Astrocyte of the cerebellum (primary cell): ENCODE results near the gene LRRFIP1.
A peak's percentile ranks its signal among the peaks of the same experiment; 100 is the strongest.
"Not testable (repeated sequence)": the region's sequence is repeated elsewhere in the genome, so short reads cannot be mapped to it uniquely, and the experiment has no call there.

ENCODE experiments used
- DNase-seq: peaks from one replicate; pipeline ENCODE4 v3.0.0-alpha.2; 2011; ENCODE audit warnings: low read depth
- H3K4me3 ChIP-seq: 2 replicates; pipeline ENCODE4 v1.5.1; 2011; ENCODE audit warnings: mild to moderate bottlenecking, low read depth, low read length, moderate library complexity
- in situ Hi-C: cut with HindIII; loops from 2 replicates; pipeline ENCODE4 v1.10.0; 2017; ENCODE audit warnings: low sequenced_read_pairs
- TF ChIP-seq, protein P1 (sequence below): IDR thresholded peaks from 2 replicates; pipeline ENCODE4 v1.5.1; 2012; ENCODE audit warnings: low read length, low read depth, moderate library complexity, mild to moderate bottlenecking; ENCODE audit errors: missing control alignments

LRRFIP1 gene

DNA sequence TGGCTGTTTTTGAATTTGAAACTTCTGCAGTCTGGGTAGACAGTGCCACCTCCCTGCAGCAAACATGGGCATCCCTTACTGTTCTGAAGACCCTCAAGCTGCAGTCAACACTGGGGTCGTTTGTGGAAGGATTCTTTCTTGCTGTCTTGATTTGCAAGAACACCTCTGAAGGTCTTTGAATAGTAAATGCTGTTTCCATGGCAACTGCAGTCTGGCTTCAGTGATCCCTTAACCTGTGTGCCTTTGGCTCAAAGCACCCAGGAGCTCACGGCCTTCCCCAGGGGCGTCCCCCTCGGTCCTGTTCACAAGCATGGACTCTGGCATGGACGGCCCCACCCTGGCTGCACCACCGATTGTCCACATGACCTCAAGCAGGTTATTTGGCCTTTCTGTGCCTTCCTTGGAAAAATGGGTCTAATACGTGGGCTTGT, 38.3 kb downstream of the LRRFIP1 start:
- DNase-seq = no peak
- in situ Hi-C loops = no loop called here

DNA sequence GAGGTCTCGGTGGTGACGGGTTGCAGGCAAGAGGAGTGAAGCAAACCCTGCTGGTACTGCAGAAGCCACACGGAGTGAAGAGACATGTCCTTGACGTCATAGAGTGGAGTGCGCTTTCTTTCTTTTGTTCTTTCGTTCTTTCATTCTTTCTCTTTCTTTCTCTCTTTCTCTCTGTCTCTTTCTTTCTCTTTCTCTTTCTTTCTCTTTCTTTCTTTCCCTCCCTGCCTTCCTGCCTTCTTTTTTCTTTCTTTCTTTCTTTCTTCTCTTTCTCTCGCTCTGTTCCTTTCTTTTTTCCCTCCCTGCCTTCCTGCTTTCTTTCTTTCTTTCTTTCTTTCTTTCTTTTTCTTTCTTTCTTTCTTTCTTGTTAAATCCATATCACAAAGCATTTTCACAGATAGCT, 39.2 kb downstream of the LRRFIP1 start:
- TF ChIP-seq, protein P1, sequence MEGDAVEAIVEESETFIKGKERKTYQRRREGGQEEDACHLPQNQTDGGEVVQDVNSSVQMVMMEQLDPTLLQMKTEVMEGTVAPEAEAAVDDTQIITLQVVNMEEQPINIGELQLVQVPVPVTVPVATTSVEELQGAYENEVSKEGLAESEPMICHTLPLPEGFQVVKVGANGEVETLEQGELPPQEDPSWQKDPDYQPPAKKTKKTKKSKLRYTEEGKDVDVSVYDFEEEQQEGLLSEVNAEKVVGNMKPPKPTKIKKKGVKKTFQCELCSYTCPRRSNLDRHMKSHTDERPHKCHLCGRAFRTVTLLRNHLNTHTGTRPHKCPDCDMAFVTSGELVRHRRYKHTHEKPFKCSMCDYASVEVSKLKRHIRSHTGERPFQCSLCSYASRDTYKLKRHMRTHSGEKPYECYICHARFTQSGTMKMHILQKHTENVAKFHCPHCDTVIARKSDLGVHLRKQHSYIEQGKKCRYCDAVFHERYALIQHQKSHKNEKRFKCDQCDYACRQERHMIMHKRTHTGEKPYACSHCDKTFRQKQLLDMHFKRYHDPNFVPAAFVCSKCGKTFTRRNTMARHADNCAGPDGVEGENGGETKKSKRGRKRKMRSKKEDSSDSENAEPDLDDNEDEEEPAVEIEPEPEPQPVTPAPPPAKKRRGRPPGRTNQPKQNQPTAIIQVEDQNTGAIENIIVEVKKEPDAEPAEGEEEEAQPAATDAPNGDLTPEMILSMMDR = no peak
- DNase-seq = no peak
- H3K4me3 ChIP-seq = no peak overlapping the region
- in situ Hi-C loops = no loop called here

More for the DNA sequence above, 38.3 kb downstream of the LRRFIP1 start:
- H3K4me3 ChIP-seq = no peak overlapping the region
- TF ChIP-seq, protein P1 = no peak

DNA sequence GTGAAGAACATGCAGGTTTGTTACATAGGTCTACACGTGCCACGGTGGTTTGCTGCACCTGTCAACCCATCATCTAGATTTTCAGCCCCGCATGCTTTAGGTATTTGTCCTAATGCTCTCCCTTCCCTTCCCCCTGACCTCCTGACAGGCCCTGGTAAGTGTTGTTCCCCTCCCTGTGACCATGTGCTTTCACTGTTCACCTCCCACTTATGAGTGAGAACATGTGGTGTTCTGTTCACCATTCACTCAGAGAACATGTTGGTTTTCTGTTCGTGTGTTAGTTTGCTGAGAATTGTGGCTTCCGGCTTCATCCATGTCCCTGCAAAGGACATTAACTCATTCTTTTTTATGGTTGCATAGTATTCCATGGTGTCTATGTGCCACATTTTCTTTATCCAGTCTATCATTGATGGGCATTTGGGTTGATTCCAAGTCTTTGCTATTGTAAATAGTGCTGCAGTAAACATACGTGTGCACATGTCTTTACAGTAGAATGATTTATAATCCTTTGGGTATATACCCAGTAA, 39.7 kb downstream of the LRRFIP1 start:
- DNase-seq, in situ Hi-C loops: not testable (repeated sequence)

DNA sequence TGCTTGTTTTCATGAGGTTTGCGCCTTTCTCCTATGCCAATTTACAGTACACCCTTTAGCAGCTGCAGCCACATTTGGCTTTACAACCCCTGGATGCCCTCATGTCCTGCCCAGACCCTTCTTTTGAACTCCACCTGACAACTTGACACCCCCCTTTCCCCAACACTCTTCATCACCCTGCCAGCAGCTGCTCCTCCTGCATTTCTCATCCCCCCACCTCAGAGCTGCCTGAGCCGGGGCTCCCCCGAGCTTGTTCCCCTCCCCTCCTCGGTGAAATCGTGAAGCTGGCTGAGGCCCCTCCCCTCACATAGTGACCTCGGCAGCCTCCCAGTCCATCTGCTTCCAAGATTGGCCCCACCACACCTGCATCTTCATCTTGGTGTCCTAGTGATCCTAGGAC, 40.5 kb downstream of the LRRFIP1 start:
- no peak overlapping the region for H3K4me3 ChIP-seq
- TF ChIP-seq, protein P1 = no peak
- in situ Hi-C loops = no loop called here
- no peak for DNase-seq

More for the DNA sequence above, 39.7 kb downstream of the LRRFIP1 start:
- not testable (repeated sequence) for H3K4me3 ChIP-seq

DNA sequence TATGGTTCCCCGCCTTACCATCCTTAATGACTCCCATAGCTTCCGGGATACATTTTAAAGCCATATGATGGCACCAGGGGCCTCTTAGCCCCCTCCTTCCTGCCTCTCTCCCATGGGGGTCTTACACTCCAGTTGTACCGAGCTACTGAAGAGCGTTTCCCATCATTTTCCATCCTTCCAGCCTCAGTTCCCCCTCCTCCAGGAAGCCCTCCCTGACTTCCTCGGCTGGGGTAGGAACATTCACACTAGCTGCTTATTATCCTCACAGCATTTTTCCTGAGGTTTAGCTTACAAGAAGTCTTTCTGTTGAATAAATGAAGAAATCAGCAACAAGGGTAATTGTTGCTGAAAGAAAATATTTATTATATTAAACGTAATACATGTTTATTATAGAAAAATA, 41.1 kb downstream of the LRRFIP1 start:
- TF ChIP-seq, protein P1 = no peak

DNA sequence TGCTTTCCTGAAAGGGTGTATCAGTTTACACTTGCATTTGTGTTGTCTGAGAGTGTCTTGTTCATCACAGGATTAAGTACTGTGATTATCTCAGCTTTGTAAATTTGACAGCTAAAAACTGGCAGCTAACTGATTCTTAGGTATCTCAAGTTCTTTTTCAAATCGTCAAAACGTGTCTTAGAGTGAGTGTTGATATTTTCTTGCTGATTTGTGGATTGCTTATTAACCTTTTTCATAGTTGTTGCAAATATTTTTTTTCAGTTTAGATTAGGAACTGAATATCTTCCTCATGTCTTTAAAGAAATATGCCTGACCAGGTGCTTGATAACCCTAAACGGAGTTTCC, 41.9 kb downstream of the LRRFIP1 start:
- in situ Hi-C loops = no loop called here
- H3K4me3 ChIP-seq = no peak overlapping the region
- TF ChIP-seq, protein P1 = no peak
- DNase-seq = no peak

More for the DNA sequence above, 41.1 kb downstream of the LRRFIP1 start:
- DNase-seq = no peak
- in situ Hi-C loops = no loop called here
- no peak overlapping the region for H3K4me3 ChIP-seq

DNA sequence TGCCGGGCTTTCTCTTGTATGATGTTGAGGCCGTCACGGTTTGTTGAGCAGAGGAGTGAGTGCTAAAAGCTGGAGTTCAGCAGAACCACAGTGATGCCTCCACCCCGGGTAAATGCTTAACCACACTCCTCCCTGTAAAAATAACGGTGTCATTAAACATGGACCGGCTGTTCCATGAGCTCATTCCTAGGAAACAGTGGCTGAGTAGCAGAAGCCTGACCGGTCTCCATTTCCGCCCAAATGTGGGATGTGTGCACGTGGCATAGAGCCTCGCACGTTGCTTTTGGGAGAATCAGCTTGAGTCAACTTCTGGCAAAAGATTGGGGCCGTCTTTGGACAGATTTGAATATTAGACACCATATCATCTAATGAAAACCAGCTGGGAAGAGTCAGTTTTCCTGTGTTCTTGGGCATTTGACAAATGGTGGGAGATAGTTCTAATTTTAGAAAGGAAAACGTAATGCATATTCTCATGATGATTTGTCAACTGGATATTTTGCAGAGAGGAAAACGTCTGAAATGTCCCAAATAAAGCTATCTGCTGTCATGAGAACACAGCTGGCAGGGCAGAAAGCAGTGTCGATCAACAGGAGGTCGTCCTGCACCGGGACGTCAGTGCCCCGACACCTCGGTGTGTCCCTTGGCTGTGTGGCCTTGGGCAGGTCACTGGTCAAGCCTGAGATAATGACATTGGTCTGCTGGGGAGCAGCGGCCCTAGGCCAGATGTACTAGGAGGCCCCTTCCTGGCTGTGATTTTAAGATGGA, 42.4 kb downstream of the LRRFIP1 start:
- in situ Hi-C loops = no loop called here
- DNase-seq = peak; percentile 86
- no peak overlapping the region for H3K4me3 ChIP-seq

More for the DNA sequence above, 42.4 kb downstream of the LRRFIP1 start:
- TF ChIP-seq, protein P1 = no peak
